Ovary (tissue), 9 donors: ENCODE data around the gene CDC42EP4. TPM values are rescaled to one million over a fixed set of nuclear protein-coding genes. Genes with fewer than 3 reads are reported as not detected.

ENCODE experiments used
- DNase-seq, 5 donors: peaks; one replicate each; pipeline ENCODE4 v3.0.0-alpha.2; 2019 to 2020
- H3K27ac ChIP-seq, 2 donors: fragments of 200-600 bp; one replicate each; pipeline versions ENCODE4 v1.5.1 to v1.8.0; 2019 to 2022
- H3K27me3 ChIP-seq: fragments of 200-600 bp; one replicate; pipeline ENCODE4 v1.8.0; 2022
- H3K36me3 ChIP-seq: fragments of 200-600 bp; sonication (generic); one replicate; pipeline ENCODE4 v1.5.1; 2019
- H3K4me1 ChIP-seq: one replicate; pipeline ENCODE4 v1.8.1; 2013; ENCODE audit warnings: mild to moderate bottlenecking, moderate library complexity; ENCODE audit not compliant: insufficient read depth
- H3K4me3 ChIP-seq: fragments of 200-600 bp; sonication (generic); one replicate; pipeline ENCODE4 v1.5.1; 2017
- H3K9me3 ChIP-seq, 2 donors: fragments of 200-600 bp in 1 of 2; sonication (generic) in 1 of 2; one replicate each; pipeline versions ENCODE4 v1.5.1 to v1.8.1; 2013 to 2019; ENCODE audit warnings: mild to moderate bottlenecking in 1 of 2, moderate library complexity in 1 of 2
- EP300 ChIP-seq: sonication (generic); formaldehyde crosslinking; IDR thresholded peaks from one replicate; pipeline ENCODE4 v1.6.1; 2017; ENCODE audit warnings: antibody characterized with exemption
- POLR2A ChIP-seq: fragments of 450-650 bp; IDR thresholded peaks from one replicate; pipeline ENCODE4 v1.6.1; 2017; ENCODE audit warnings: antibody characterized with exemption, mild to moderate bottlenecking, moderate library complexity
- WGBS, 3 donors: extraction: QIAGEN DNeasy Blood & Tissue Kit in 1 of 3; methylation state at CpG; one replicate each; pipeline versions ENCODE4 v1.1.5 to v1.1.7; 2013 to 2017; 5-methylcytosine and 5-hydroxymethylcytosine counted together
- intact Hi-C, 4 donors: fragments of 100-400 bp; cut with DNase I; formaldehyde crosslinking; loops; one replicate each; pipeline versions ENCODE4 v1.11.0 to v1.15.1; 2022 to 2023
- polyA plus RNA-seq, 2 donors: library from polyadenylated mRNA; stranded (reverse); fragments of 200-250 nt in 1 of 2; fragments of 350-450 nt in 1 of 2; fragmentation: Illumina TruSeq in 1 of 2; extraction: RNeasy Lipid Tissue Mini Kit (QIAGEN cat#74804) in 1 of 2; gene quantifications; one replicate each; pipeline ENCODE4 v1.2.3, GENCODE V29; 2013 to 2014
- total RNA-seq, 7 donors: library from RNA; depleted of rRNA in 2 of 7; stranded (reverse); fragments of >200 nt in 2 of 7; fragmentation: NEBNext Ultra II Directional in 3 of 7; extraction: Animal tissue kit (Norgen Biotek cat#: 25700) in 3 of 7; gene quantifications; one replicate each; pipeline versions ENCODE4 v1.1.0 to v1.2.4, GENCODE V29; 2016 to 2023
- TF ChIP-seq, protein P1 (sequence below), 3 donors: fragments of 450-650 bp in 2 of 3; fragments of 200-600 bp in 1 of 3; IDR thresholded peaks; one replicate each; pipeline versions ENCODE4 v1.5.1 to v1.8.0; 2016 to 2022; ENCODE audit warnings: antibody characterized with exemption in 3 of 3, mild to moderate bottlenecking in 1 of 3
- donor health status: DM: no; HTN: no; CAD: no; lungs with moderate emphysema.
- donor health status: DM: no; HTN: no; CAD: no.
- donor health status: Bipolar disorder and iron deficiency.
- donor health status: DM: yes; HTN: yes; CAD: no.
- donor health status: DM: no; HTN: no; CAD: no.
- donor health status: DM: yes; HTN: yes; CAD: no.

CDC42EP4 gene
- total and polyA plus RNA-seq, 9 donors = 59.0 to 171 (median 106) TPM

DNA sequence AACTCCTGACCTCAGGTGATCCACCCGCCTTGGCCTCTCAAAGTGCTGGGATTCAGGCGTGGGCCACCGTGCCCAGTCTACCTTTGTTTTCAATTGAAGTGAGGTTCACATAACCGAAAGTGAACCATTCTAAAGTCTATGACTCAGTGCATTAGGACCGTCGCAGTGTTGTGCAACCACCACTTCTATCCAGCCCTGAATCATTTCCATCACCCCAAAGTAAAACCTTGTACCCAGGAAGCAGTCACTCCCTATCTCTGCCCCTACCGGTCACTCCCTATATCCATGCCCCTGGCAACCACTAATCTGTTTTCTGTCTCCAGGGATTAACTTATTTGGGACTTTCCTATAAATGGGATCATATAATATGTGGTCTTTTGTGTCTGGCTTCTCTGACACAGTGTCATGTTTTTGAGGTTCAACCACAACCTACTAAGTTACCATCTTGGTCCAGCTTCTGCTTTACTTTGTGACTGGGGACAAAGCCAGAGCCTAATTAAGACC lies 28.3 kb upstream of the CDC42EP4 start:
- Histone ChIP-seq H3K4me1 (peaks cover 25% of the 10 kb centered on the region), H3K27me3 (no peaks in the 10 kb centered on the region), H3K4me3 (no peak overlapping the region), H3K9me3 (no peaks in the 10 kb centered on the region), H3K27ac (no peak overlapping the region), H3K36me3 (no peaks in the 10 kb centered on the region)
- DNase-seq = peak in 1 of 5 donors; percentile 73
- intact Hi-C loops = no loop called here
- 61 to 73% (median 68%) methylated on average over 7 of the region's 7 CpGs for WGBS, 3 donors
- TF ChIP-seq EP300 = no peak
- TF ChIP-seq POLR2A = no peak

- H3K4me1 ChIP-seq = peaks cover 25% of the 10 kb centered on the region
- H3K4me3 ChIP-seq = no peak overlapping the region
- WGBS, 3 donors = 67 to 79% (median 78%) methylated on average over 22 of the region's 22 CpGs
- no peaks in the 10 kb centered on the region for H3K36me3 ChIP-seq
- no peaks in the 10 kb centered on the region for H3K27me3 ChIP-seq
- intact Hi-C loops = no loop called here
- no peak for TF ChIP-seq POLR2A
- TF ChIP-seq, protein P1, sequence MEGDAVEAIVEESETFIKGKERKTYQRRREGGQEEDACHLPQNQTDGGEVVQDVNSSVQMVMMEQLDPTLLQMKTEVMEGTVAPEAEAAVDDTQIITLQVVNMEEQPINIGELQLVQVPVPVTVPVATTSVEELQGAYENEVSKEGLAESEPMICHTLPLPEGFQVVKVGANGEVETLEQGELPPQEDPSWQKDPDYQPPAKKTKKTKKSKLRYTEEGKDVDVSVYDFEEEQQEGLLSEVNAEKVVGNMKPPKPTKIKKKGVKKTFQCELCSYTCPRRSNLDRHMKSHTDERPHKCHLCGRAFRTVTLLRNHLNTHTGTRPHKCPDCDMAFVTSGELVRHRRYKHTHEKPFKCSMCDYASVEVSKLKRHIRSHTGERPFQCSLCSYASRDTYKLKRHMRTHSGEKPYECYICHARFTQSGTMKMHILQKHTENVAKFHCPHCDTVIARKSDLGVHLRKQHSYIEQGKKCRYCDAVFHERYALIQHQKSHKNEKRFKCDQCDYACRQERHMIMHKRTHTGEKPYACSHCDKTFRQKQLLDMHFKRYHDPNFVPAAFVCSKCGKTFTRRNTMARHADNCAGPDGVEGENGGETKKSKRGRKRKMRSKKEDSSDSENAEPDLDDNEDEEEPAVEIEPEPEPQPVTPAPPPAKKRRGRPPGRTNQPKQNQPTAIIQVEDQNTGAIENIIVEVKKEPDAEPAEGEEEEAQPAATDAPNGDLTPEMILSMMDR (IDR thresholded peaks at IDR 0.05) = no peak
- no peak for TF ChIP-seq EP300
- H3K27ac ChIP-seq = peak overlapping the region; percentile 35 to 70
- no peak for DNase-seq
- H3K9me3 ChIP-seq = no peaks in the 10 kb centered on the region
Measured at GRCh38 chr17:73338566-73339197, 26.9 kb upstream of the CDC42EP4 start.

DNA sequence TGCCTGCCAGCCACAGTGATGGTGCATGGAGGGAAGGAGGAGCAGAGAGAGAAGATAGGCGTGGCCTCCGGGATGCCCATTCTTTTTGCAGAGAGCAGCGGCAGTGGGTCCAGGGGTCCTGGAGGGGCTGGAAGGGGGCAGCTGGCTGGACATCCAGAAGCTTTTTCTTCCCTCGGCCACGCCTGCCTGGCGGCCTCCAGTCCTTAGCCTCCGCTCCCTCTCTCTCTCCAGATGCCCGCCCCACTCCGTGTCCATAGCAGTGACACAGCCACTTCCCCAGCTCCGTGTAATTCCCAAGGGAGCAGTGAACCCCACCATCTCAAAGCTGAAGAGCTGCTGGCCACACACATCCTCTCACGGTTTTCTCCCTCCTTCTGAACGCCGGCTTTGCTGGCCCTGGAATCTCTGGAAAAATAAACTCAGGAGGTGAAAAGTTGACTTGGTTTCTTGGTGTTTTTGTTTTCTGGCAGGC lies 26.3 kb upstream of the CDC42EP4 start:
- intact Hi-C loops = no loop called here
- Histone ChIP-seq H3K4me1 (peaks cover 24% of the 10 kb centered on the region), H3K27me3 (no peaks in the 10 kb centered on the region), H3K27ac (peak overlapping the region; percentile 35 to 70), H3K4me3 (peak overlapping the region; percentile 15), H3K9me3 (no peaks in the 10 kb centered on the region), H3K36me3 (no peaks in the 10 kb centered on the region)
- peak; percentile 46 to 68 (median 59) for DNase-seq
- 7 to 11% (median 10%) methylated on average over 13 of the region's 13 CpGs for WGBS, 3 donors
- TF ChIP-seq, protein P1 (IDR thresholded peaks at IDR 0.05) = no peak

DNA sequence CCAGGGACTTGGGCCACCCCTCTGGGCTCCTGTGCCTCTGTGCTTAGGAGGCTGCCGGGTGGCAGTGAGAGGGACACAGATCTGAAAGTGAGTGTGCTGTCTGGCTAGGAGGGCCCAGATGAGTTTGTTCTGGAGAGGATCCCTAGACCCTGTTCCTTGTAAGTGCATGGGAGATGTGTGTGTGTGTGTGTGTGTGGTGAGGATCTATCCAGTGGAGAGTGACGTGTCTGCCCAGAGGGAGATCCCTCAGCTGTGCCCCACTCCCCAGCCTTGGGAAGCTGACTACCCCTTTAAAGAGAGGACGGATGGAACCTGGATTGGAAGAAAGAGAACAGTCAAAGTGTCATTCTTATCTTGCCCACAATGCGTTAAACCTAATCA lies 25.5 kb upstream of the CDC42EP4 start:
- intact Hi-C loops = no loop called here
- no peaks in the 10 kb centered on the region for H3K36me3 ChIP-seq
- peak overlapping the region in 1 of 2 donors; percentile 70 for H3K27ac ChIP-seq
- TF ChIP-seq, protein P1 (IDR thresholded peaks at IDR 0.05) = no peak
- TF ChIP-seq EP300 (no peak), POLR2A (no peak)
- WGBS, 3 donors = 62 to 66% (median 66%) methylated on average over 4 of the region's 4 CpGs
- no peaks in the 10 kb centered on the region for H3K27me3 ChIP-seq
- H3K4me1 ChIP-seq = peaks cover 19% of the 10 kb centered on the region
- no peak overlapping the region for H3K4me3 ChIP-seq
- no peaks in the 10 kb centered on the region for H3K9me3 ChIP-seq
- DNase-seq = no peak
